Measurements from ENCODE around the gene DCDC1. TPM values are rescaled to one million over a fixed set of nuclear protein-coding genes. Genes with fewer than 3 reads are reported as not detected.

Gene DCDC1
- total RNA-seq, 1 donor from 2014 or later = not detected

DNA sequence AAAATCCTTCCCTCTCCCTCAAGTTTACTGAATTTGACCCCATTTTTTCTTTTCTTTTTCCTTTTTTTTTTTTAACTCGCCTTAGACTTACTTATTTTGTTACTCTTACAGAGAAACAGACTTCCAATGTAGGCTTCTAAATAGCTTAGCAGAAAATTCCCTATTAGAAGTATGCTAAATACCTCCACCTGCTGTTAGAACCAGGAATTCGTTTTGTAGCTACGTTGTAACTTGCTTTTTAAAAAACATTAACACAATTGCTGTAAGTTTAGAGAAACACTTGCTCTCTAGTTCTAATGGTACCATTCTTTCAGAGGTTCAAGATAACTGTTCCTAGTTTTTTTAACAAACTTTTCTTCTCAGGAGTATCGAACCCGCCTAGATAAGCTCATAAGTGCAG, 324.2 kb downstream of the DCDC1 start:
- Histone ChIP-seq H3K4me1 (no peaks in the 10 kb centered on the region), H3K36me3 (no peaks in the 10 kb centered on the region), H3K4me3 (no peak overlapping the region), H3K9me3 (no peaks in the 10 kb centered on the region), H3K27ac (no peak overlapping the region), H3K27me3 (no peaks in the 10 kb centered on the region)
- intact Hi-C loops (cut with DNase I) = no loop called here
- no peak for DNase-seq (ENCODE audit: extremely low spot score in 2 of 2)
- TF ChIP-seq POLR2A (IDR thresholded peaks at IDR 0.05) = no peak
- no peak for TF ChIP-seq POLR2AphosphoS5 (IDR thresholded peaks at IDR 0.05; ENCODE audit: insufficient read depth in 1 of 2, low read depth in 1 of 2)
- TF ChIP-seq, protein P1, sequence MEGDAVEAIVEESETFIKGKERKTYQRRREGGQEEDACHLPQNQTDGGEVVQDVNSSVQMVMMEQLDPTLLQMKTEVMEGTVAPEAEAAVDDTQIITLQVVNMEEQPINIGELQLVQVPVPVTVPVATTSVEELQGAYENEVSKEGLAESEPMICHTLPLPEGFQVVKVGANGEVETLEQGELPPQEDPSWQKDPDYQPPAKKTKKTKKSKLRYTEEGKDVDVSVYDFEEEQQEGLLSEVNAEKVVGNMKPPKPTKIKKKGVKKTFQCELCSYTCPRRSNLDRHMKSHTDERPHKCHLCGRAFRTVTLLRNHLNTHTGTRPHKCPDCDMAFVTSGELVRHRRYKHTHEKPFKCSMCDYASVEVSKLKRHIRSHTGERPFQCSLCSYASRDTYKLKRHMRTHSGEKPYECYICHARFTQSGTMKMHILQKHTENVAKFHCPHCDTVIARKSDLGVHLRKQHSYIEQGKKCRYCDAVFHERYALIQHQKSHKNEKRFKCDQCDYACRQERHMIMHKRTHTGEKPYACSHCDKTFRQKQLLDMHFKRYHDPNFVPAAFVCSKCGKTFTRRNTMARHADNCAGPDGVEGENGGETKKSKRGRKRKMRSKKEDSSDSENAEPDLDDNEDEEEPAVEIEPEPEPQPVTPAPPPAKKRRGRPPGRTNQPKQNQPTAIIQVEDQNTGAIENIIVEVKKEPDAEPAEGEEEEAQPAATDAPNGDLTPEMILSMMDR (IDR thresholded peaks at IDR 0.05) = no peak

DNA sequence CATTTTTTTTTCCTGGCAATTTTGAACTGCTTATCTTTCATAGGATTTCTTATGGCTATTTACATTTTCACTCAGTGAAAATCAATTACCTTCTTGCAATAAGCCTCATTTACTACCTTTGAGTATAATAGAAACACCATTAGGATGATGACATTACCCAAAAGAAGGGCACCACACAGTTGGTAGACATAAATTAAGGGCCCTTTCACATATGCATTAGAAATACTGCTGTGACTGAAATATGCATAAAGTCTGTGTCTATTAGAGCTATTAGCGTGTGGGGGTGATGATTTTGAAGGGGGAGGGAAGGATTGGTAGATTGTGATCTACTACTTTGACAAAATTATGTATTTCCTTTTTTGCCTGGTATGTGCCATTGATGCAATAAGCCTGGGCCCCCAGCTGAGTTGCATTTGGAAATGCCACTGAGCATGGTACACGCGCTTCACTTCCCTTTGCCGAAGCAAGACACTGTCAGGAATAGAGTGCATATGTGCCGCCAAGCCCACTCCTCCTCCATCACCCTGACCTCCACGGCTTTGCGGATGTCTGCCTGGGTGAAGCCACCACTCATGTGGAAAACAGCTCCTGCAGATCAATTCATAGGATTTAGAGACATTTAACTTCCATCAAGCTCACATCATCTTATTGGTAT, 339.3 kb downstream of the DCDC1 start:
- no peak for DNase-seq (ENCODE audit: extremely low spot score in 2 of 2)
- Histone ChIP-seq H3K4me1 (no peaks in the 10 kb centered on the region), H3K4me3 (no peak overlapping the region), H3K9me3 (no peaks in the 10 kb centered on the region), H3K27ac (no peak overlapping the region), H3K36me3 (no peaks in the 10 kb centered on the region), H3K27me3 (no peaks in the 10 kb centered on the region)
- intact Hi-C loops (cut with DNase I) = no loop called here
- TF ChIP-seq, protein P1 (IDR thresholded peaks at IDR 0.05) = no peak
- TF ChIP-seq POLR2A (IDR thresholded peaks at IDR 0.05) = no peak
- TF ChIP-seq POLR2AphosphoS5 (IDR thresholded peaks at IDR 0.05; ENCODE audit: insufficient read depth in 1 of 2, low read depth in 1 of 2) = no peak

DNA sequence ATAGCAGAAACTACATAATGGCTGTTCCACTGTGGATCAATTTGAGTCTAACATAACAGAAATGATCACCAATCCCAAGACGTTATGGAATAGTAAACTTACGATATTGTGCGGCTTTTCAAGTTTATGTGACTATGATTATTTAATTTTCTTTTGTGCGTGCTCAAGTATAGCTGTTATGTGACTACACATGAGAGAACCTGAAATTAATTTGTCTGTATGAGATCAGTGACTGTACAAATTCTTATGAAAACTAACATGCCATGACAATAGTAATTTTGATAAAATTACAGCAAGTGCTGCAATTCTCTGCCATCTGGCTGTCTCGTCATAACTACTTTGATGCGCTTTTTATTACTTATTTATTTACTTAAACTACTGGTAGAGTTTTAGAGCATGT, 343.2 kb downstream of the DCDC1 start:
- TF ChIP-seq POLR2A (IDR thresholded peaks at IDR 0.05) (no peak), POLR2AphosphoS5 (IDR thresholded peaks at IDR 0.05; ENCODE audit: insufficient read depth in 1 of 2, low read depth in 1 of 2) (no peak)
- TF ChIP-seq, protein P1 (IDR thresholded peaks at IDR 0.05) = no peak
- H3K27ac ChIP-seq = no peak overlapping the region
- intact Hi-C loops (cut with DNase I) = no loop called here

DNA sequence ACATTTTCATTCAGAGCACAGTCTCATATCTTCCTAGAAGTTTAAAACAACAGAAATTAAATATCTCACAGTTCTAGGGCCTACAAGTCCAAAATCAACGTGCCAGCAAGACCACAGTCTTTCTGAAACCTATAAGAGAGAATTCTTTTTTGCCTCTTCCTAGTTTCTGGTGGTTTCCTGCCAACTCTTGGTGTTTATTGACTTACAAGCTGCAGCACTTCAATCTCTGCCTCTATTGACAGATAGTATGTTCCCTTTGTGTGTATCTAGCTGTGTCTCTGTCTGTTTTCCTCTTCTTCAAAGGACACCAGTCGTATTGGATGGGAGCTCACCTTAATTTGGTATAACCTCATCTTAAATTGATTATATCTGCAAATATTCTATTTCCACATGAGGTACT, 347.5 kb downstream of the DCDC1 start:
- no peak for DNase-seq (ENCODE audit: extremely low spot score in 2 of 2)
- H3K4me1 ChIP-seq = no peaks in the 10 kb centered on the region
- intact Hi-C loops (cut with DNase I) = no loop called here
- no peaks in the 10 kb centered on the region for H3K27me3 ChIP-seq
- no peak overlapping the region for H3K4me3 ChIP-seq
- no peaks in the 10 kb centered on the region for H3K9me3 ChIP-seq
- no peak for TF ChIP-seq POLR2AphosphoS5 (IDR thresholded peaks at IDR 0.05; ENCODE audit: insufficient read depth in 1 of 2, low read depth in 1 of 2)
- H3K36me3 ChIP-seq = no peaks in the 10 kb centered on the region
- H3K27ac ChIP-seq = no peak overlapping the region

More for the DNA sequence above, 343.2 kb downstream of the DCDC1 start:
- no peaks in the 10 kb centered on the region for H3K36me3 ChIP-seq
- no peaks in the 10 kb centered on the region for H3K27me3 ChIP-seq
- no peaks in the 10 kb centered on the region for H3K4me1 ChIP-seq
- no peak for DNase-seq (ENCODE audit: extremely low spot score in 2 of 2)
- no peaks in the 10 kb centered on the region for H3K9me3 ChIP-seq
- no peak overlapping the region for H3K4me3 ChIP-seq

DNA sequence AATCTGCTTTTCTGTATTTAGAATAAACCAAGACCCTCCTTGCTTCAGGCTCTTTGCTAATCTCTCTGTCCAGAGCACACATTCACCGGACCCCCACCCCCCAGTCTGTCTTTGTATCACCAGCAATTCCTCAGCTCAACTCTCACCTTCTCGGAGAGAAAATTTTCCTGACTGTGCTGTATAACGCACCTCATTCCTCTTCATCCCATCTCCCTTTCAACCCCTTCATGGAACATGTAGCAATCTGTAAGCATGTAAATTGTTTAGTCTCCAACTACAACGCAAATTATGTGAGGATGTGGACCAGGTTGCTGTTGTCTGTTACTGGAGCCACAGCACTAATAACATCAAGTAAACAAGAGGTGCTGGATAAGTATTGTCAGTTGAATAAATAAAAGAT, 349.8 kb downstream of the DCDC1 start:
- no peaks in the 10 kb centered on the region for H3K4me1 ChIP-seq
- intact Hi-C loops (cut with DNase I) = no loop called here
- H3K27me3 ChIP-seq = no peaks in the 10 kb centered on the region
- no peaks in the 10 kb centered on the region for H3K9me3 ChIP-seq
- TF ChIP-seq POLR2A (IDR thresholded peaks at IDR 0.05) (no peak), POLR2AphosphoS5 (IDR thresholded peaks at IDR 0.05; ENCODE audit: insufficient read depth in 1 of 2, low read depth in 1 of 2) (no peak)
- TF ChIP-seq, protein P1 (IDR thresholded peaks at IDR 0.05) = no peak
- no peak for DNase-seq (ENCODE audit: extremely low spot score in 2 of 2)
- H3K4me3 ChIP-seq = no peak overlapping the region
- no peaks in the 10 kb centered on the region for H3K36me3 ChIP-seq
- H3K27ac ChIP-seq = no peak overlapping the region
